HG02623 (cell line): ENCODE data around the gene SIRT5.

Experiments used
- ATAC-seq: cut with Tn5 transposase; IDR thresholded peaks from one replicate; pipeline ENCODE4 v1.9.1; 2021; ENCODE audit warnings: moderate library complexity; ENCODE audit not compliant: unreplicated experiment

Gene SIRT5

DNA sequence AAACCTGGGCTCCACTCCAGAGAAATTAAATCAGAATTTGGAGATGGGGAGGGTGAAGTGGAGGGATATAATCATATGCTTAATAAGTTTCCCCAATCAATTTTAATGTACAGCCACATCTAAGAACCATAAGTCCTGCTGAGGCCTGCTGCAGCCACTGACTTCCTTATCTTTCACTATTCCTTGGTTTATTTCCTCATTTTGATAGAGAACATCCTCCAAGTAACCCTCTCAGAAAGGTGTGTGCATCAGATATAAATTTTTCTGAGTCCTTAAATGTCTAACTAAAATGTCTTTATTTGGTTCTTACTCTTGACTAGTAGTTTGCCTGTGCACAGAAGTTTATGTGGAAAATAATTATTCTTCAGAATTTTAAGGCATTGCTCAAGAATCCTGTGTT, 23.7 kb upstream of the SIRT5 start:
- ATAC-seq = no peak

- no peak for ATAC-seq
Observed at GRCh38 chr6:13553646-13554045, 20.8 kb upstream of the SIRT5 start.

DNA sequence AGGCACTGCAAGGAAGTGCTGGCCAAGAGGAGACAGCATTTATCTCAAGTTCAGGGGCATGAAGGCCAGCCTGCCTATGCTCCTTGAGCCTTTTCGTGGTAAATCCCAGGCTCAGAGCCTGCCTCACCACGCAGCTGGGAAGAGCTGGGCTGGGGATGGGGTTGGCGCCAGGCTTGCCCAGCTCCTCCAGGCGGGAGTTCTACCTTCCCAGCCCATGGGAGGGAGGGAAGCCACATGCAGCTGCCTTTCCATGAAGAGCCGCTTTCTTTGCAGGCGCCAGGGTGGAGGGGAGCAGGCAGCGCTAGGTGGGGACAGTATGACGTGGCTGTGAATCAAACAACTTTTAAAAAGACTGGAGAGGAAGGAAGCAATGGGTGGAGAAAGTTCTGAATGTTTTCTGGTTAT, 19.5 kb upstream of the SIRT5 start:
- no peak for ATAC-seq

DNA sequence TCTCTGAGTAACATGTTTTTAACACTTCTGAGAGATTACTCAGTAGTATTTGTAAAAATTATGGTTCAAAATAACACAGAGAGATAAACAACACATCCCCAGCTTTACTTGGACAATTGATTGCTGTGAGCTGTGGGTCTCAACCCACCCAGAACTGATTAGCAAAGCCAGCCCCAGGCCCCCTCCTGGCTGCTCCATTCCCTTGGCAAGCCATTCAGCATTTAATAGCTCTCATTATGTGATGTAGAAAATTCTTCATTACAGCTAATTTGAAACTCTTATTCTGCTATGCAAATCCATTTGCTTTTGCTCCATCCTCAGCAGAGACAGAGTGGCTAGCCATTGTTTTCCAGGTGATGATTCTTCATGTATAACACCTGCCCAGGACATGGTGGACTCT, 16.6 kb upstream of the SIRT5 start:
- no peak for ATAC-seq

- ATAC-seq = no peak
Observed at GRCh38 chr6:13558718-13559117, 15.7 kb upstream of the SIRT5 start.

- ATAC-seq = no peak
Observed at GRCh38 chr6:13559251-13559650, 15.2 kb upstream of the SIRT5 start.

DNA sequence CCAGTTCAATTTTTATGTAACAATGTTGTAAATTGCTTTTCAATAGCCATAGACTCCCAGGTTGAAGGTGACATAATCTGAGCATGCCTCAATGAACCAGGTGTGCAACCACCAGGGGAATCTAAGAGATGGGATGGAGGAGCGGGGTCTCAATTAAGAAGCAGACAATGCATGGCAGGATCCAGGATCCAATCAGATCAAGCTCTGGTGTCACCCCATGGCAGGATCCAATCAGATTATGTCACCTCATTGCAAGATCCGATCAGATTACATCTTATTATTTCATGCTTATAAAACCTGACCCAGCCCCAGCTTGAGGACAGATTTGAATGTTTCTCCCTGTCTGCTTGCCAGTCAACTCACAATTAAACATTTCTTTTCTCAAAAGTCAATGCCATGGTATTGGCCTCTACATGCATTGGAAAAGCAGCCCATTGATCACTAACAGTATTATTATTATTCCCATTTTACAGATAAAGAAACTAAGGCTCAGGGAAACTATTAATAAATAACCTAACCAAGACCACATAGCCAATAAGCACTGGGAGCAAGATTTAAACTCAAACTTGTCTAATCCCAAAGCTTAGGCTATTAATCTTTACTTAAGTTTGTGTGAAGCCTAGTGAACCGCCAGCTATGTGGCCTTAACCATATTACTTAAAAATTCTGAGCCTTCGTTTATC, 14.3 kb upstream of the SIRT5 start:
- no peak for ATAC-seq

DNA sequence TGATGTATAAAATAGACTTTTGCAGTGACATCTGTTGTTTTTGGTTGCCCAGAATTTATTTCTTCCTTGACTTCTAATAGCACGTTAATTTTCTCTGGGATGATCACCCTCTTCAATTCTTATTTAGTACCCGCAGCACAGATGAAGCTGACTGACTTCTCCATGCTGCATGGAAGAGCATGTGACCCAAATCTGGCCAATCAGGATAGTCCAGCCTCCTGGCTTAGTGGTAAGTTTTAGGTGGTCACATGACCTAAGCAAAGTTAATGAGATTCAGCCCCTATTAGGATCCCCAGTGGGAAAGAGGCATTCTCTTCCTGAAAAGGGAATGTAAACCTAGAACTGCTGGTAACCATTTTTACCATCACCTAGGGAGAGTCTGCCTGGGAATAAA, 13.8 kb upstream of the SIRT5 start:
- ATAC-seq = no peak

DNA sequence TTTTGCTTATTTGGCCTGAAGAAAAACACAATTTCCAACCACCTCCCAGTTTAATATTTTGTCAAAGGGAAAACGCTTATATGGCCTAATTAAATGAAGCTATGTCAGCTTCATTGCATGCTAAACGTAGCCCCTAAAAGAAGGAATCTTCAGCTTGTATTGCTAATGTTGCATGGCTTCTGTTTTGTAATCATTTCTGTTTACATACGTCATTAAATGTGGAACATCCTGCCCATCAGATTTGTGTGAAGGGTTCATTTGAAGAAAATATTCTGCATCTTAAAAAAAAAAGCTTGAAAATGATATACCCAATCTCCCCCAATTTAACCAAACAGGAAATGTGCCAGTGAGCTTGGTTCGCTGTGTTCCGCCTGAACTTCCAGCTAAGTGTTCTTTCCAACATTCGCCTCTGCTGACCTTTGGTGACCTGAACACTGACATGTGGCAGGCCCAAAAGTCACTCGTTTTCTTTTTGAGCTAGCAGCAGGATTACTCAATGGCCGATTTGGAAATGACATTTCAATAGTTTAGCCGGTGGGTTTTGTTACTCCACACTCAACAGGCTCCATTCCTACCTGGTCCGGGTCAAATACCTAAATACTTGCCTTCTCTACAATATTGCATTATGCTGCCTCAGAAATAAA, 12.7 kb upstream of the SIRT5 start:
- no peak for ATAC-seq

- ATAC-seq = no peak
Observed at GRCh38 chr6:13563009-13563408, 11.4 kb upstream of the SIRT5 start.

GRCh38 chr6:13565921-13566320, 8.5 kb upstream of the SIRT5 start:
- ATAC-seq = no peak

DNA sequence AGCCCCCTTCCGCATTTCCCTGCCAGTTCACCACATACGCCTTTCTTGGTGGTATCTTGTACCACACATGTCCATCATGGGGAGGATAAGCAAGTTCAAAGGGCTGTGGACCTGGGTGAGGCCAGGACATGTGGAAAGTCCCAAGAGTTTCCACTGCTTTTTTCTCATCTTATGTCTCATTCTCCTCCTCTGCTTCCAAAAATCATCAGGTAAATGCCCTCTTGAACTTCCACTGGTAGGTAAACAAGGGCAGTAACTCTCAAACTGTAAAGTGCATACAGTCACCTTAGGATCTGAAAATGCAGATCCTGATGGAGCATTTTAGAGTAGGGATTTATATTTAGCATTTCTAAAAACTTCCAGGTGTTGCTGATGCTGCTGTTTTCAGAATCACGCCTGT, 7.9 kb upstream of the SIRT5 start:
- no peak for ATAC-seq

DNA sequence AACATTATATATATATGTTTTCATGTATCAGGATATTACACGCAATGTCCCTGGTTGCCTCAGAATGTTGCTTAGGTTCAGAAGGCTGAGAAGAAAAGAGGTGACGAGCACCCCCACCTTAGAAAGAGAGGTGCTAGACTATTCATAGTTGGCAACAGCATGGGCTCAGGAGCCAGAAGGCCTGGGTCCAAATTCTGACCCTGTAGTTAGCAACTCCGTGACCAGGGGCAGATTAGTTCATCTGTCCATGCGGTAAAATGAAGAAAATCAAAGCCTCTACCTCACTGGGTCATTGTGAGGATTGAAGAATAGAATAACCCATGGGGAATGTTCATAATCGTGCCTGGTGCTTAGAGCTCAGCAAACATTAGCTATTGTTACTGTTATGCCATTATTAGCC, 5.4 kb upstream of the SIRT5 start:
- ATAC-seq = no peak

DNA sequence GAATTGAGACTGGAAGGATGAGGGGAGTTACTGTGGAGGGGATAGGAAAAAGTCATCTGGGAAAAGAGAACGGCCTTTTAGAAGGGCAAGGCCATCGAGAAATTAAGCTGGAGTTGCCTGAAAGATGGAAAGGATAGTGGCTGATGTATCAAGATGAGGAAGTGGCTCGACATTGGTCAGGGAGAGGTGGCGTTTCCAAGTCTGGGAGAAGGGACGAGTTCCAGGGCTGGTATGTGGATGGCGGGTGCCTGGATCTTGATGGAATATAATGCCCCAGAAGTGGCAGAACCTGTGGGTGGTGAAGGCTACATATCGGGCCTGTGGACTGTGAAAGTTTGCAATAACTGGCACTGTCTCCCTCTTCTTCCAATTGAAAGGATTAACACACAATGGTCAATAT, 2.2 kb upstream of the SIRT5 start:
- no peak for ATAC-seq

GRCh38 chr6:13572951-13573654, 1.3 kb upstream of the SIRT5 start:
- ATAC-seq = no peak

- no peak for ATAC-seq
Observed at GRCh38 chr6:13573669-13574110, 711 bp upstream of the SIRT5 start.

GRCh38 chr6:13574149-13574570, 241 bp upstream of the SIRT5 start:
- ATAC-seq = peak; percentile 83

DNA sequence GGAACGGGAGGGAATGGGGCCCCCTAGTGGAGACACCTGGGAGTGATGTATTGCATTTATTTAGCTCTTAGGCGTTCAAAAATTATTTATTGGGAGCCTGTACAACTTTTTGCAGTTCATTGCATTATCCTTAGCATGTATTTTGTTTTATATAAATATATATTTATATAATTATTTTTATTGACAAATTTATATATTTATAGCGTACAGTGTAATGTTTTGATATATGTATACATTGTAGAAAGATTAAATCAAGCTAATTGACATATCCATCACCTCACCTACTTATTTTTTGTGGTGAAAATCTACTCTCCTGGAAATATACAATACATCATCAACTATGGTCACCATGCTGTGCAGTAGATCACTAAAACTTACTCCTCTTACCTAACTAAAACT, 975 bp downstream of the SIRT5 start:
- ATAC-seq = no peak

GRCh38 chr6:13576017-13576416, 1.6 kb downstream of the SIRT5 start:
- no peak for ATAC-seq

DNA sequence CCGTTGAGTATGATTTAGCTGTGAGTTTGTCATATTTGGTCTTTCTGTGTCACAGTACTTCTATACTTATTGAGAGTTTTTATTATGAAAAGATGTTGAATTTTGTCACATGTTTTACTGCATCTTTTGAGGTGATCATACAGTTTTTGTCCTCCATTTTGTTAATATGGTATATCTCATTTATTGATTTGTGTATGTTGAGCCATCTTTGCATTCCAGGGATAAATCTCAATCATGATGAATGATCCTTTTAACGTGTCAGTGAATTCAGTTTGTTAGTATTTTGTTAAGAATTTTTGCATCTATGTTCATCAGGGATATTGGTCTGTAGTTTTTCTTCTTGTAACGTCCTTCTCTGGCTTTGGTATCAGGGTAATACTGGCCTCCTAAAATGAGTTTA, 3.5 kb downstream of the SIRT5 start:
- no peak for ATAC-seq

GRCh38 chr6:13579911-13580310, 5.5 kb downstream of the SIRT5 start:
- no peak for ATAC-seq

GRCh38 chr6:13581700-13582229, 7.4 kb downstream of the SIRT5 start:
- no peak for ATAC-seq
